Stimulated activated CD8-positive, alpha-beta memory T cell treated with anti-CD3 and anti-CD28 coated beads, Interleukin-4, amount 100 ng/mL, for 48 hours (primary cell): Measurements from ENCODE around the gene ARVCF.

Source experiments
- DNase-seq: peaks from one replicate; pipeline ENCODE4 v3.0.0-alpha.2; 2020

ARVCF gene

DNA sequence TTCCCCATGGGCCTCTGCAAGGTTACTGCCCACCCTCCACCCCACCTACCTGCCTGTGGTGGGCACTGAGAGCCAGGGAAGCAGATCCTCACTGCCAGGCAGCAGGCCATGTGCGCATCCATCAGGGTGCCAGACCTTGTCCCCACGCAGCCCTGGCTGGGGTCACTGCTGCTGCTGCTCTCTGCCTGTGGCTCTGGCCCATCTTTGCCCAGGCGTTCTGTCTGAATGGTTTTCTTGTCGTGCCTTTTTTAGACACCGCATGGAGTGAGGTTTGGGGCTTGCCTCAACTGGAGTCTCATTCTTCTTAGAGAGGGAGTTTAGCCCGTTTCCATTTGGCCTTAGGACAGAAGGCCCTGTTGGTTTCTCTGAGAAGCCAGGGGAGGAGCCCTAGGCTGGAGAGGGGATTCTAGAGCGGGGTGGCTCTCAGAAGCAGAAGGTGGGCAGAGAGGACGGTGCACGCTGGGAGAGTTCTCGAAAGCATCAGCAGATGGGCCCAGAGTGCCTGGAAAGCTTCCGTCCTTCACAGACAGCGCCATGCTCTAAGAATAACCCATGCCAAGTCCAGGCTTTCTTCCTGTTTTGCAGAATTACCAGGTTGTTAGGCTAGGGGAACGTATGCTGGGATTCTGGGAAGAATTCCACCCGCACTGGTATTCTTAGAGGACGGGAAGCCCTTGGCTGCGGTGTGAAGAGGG lies 12.4 kb upstream of the ARVCF start:
- DNase-seq = no peak

DNA sequence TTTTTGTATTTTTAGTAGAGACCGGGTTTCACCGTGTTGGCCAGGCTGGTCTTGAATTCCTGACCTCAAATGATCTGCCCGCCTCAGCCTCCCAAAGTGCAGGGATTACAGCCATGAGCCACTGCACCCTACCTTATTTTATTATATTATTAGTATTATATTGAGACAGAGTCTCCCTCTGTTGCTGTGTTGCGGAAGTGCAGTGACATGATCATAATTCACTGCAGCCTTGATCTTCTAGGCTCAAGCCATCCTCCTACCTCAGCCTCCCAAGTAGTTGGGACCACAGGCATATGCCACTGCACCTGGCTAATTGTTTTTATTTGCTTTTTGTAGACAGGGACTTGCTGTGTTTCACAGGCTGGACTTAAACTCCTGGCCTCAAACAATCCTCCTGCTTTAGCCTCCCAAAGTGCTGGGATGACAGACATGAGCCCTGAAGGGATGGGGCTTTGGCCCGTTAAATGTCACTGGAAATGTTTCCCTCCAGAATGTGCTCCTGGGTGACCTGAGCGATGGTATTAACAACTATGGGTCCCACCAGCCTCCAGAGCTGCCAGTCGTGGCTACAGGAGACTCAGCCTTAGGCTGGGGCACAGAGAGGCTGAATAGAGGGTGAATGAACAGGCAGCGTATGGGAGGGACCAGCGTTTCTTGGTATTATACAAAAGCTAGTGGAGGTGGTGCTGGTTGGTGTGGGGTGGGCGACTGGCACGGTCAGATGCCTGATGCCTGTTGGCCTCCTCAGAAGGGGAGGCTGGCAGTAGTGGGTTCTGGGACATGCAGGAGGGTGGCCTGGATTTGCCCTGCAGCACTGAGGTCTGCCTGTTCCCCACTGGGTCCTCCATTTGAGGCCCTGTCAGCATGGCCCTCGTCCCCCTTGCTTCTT lies 11.6 kb upstream of the ARVCF start:
- DNase-seq = no peak

DNA sequence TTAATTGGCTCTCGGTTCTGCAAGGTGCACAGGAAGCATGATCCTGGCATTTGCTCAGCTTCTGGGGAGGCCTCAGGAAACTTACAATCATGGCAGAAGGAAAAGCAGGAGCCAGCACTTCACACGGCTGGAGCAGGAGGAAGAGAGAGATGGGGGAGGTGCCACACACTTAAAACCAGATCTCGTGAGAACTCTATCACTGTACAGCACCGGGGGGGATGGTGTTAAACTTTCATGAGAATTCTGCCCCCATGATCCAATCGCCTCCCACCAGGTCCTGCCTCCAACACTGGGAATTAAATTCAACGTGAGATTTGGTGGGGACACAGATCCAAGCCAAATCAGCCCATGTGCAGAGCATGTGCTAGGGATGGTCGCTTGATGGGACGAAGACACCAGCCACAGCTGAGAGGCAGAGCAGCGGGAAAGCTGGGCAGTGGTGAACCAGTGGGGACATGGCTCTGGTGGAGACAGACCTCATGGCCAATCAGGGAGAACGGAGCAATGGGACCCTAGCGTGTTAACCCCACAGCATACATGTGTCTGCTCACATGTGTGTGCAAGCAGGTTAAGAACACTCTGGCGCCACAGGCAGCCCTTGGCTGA lies 10.5 kb upstream of the ARVCF start:
- DNase-seq = no peak

DNA sequence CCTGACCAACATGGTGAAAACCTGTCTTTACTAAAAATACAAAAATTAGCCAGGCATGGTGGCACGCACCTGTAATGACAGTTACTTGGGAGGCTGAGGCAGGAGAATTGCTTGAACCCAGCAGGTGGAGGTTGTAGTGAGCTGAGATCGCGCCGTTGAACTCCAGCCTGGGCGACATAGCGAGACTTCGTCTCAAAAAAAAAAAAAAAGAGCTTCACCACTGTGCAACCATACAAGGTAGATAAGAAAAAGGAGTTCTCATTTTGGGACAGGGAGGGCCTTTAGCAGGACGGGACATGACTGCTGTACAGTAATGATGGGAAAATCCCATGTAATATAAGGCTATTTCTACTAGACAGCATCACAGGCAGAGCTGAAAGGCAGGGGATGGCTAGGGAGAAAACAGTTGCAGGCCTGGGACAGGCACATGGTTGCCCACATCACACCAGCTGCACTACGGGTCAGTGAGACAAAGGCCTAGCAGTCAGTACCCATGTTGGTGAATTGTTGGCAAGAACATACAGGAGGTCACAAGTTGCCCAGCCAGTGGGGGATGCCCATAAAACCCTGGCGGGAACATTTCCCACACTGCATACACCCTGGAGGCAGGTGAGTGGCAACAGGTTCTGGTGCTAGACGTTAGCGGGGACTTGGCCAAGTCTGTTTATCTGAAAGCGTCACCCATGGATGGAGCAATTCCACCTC lies 9.7 kb upstream of the ARVCF start:
- no peak for DNase-seq

DNA sequence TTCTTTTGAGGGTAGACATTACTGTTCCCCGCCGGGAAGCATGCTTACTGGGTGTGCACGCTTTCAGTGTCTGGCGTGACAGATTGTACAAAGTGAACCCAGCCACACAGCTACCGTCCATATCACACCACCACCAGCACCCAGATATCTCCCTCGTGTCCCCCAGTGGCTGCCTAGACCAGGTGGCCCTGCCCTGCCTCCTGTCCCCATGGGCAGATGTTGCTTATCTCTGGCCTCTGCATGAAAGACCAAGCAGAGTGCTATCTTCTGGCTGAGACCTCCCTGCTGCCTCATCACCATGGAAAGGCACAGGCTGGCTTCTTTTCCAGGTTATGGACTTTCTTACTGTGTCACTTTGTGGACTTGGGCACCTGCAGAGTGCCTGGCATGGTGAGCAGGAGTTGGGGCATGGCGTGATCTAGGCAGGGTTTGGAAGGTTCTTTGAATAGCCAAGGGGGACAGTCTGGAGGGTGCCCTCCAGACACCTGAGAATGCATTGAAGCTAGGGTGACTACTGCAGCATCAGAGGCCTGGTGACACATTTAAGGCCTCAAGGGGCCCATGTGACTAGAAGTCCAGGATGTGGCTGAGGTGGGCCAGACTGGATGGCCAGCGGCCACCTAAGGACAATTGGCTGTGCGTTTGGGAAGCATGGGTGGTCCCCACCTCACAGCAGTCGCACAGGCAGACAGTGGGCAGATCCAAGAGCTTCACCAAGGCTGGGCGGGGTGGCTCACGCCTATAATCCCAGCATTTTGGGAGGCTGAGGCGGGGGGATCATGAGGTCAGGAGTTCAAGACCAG lies 9.0 kb upstream of the ARVCF start:
- DNase-seq = no peak

DNA sequence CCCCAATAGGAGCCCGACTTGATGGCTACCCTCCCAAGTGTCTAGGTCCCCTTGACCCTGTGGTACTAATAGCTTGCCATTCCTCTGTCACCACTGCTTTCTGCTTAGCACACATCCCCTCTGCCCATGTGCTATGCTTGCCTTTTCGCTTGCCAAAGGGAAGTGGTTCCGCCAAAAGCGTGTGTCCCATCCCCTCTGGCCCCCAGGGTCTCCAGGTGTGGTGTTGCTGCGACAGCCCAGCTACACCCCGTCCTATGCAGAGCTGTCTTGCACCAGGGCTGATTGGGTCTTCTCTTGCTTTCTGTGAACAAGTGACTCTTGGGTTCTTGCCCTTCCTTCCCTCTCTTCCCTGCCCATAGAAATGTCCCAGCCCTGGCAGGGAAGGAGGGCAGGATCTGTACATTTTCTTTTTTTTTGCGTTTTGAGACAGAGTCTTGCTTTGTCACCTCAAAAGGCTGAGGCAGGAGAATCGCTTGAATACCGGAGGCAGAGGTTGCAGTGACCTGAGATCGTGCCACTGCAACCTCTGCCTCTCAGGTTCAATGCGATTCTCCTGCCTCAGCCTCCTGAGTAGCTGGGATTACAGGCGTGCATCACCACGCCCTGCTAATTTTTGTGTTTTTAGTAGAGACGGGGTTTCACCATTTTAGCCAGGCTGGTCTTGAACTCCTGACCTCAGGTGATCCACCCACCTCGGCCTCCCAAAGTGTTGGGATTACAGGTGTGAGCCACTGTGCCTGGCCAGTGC lies 8.2 kb upstream of the ARVCF start:
- no peak for DNase-seq

DNA sequence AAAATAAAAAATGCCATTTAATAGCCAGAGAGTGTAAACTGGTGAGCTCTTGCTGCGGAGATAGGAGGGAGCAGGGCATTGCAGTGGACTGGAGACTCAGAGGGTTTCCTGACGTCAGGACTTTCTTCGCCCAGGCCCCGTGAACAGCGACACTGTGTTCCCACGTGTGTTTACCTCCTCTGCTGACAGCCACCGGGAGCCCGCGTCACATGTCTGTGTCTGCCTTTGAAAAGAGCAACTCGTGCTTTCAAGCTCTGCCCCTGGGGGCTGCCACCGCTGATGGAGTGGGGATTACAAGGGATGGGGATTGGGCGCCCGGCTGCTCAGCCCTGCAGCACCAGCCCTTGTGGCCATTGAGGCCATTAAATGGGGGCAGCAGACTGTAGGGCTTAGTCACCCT lies 7.6 kb upstream of the ARVCF start:
- DNase-seq = no peak

DNA sequence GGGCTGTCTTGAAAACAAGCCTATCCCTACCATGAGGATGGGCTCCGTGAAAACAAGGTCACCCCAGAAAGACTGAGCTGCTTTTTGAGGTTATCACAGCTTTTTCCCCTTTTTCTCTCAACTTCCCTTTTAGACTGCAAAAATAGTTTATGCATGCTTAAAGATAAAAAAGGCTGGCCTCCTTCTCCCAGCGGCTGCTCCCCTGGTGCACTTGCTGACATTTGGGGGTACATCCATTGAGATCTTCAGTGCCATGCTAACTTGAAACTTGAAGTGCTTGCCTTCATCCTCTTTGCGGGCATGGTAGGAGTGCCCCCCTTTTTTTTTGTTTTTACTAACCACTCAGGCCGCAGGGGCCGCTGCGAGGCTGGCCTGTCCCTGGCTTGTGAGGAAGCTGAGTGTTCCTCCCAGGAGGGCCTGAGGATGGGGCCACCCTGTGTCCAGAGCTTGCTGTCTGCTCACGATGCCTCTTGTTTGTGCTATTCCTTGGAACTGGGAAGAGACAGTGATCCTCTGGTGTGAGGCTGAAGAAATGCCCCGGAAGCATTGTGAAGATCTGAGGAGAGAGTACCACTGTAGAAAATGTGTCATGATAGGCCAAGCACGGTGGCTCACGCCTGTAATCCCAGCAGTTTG lies 6.5 kb upstream of the ARVCF start:
- DNase-seq = no peak

DNA sequence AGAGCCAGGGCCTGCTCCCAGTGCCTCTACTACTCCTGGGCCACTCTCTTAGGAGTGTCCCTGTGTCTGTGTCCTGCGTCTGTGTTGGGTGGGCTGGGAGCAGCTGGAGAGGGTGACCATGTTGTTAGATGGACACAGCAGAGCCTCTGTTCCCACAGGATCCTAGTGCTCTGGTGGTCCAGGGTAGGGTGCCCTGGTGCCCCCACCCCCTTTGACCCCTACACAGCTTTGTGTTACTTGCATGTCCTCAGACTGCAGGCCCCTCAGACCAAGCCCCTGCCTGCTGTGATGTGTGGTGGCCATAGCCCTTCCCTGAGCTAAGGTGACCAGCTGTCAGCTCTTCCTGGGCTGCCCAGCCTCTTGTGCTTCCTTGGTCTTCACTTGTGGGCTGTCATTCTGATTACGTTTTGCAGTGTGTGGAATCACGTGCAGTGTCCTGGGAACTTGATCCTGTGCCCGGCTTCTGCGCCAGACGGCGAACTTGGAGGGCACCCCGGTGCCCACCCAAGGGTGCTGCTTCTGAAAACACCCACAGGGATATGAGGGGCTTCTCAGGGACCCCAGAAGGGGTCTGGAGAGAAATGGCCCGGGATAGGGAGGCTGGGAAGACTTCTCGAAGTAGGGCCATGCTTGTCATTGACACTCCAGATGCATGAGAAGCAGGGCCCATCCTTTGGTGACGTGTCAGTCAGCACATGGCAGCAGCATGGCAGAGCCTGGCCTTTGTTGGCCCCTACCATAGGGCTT lies 5.8 kb upstream of the ARVCF start:
- no peak for DNase-seq

DNA sequence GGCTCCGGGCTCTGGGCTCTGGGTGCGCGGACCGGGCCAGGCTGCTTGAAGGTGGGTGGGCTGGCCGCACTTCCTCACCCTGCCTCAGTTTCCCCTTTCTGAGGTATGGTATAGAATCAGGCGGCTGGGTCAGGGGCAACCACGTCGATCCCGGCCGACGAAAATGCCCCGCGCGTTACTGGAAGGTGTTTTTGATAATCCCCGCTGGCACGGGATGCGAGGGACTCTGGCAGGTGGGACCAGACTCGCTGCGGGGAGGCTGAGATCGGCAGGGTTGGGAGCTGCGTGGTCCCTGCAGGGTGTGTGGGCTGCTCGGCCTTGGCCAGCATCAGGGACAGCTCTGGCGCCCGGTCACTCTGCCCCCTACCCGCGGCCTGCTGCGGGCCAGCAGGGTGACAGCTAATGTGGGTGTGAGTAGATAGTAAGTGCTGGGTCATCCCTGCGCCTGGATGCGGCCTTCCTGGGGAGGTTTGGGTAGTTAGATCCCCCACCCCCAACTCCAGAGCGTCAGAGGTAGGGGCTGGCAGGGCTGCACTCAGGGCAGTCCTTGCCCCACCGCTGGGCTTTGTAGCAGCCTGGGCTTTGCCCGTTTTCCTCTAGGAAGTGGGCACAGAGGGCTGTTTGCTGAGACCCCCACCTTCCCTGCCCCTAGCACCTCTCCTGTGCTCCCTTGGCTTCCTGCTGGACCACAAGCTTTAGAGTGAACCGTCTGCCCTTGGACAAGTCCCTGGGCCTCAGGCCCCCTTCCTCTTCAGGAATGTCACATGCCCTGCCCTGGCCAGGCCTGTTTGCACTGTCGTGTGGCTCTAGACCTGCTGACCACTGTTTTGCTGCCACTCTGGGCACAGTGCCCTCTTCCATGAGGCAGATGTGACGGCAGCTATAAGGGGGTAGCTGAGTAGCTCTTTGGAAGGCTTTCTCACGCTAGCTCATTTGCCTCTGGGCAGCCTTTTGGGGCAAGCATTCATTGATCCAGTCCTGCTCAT lies 4.9 kb upstream of the ARVCF start:
- peak; percentile 41 for DNase-seq

DNA sequence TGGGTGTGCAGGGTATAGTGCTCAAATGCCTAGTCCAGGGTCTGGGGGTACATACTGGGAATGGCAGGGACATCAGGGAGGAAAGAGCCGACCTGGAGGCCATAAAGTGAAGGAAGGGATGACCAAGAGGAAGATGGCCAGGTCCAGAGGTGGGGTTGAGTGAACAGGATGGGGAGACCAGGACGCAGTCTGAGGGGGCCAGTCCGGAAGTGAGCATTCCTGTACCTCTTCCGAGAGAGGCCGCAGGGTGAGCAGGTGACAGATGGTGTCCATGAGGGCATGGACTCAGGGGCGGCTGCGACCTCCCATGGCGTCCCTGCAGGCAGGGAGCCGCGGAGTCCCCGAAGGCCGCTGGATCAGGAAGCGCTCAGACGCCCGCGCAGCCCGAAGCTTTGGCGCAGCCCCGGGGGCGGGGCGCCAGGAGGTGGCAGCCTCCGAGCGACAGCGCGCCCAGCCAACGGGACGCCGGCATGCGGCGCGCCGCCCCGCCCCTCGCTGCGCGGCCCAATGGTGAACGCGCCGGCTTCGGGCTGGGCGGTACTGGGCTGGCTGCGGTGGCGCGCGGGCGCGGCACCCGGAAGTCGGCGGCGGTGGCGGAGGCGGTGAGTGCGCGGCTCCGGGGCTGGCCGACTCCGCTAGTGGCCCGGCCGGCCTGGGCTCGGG lies 4.0 kb upstream of the ARVCF start, which contains the start of gene TANGO2:
TSS of gene TANGO2 (plus strand) at position 578 of the 663 bp plus-strand sequence. CDS start 15,689 bp downstream, outside the sequence.
- peak; percentile 93 for DNase-seq

DNA sequence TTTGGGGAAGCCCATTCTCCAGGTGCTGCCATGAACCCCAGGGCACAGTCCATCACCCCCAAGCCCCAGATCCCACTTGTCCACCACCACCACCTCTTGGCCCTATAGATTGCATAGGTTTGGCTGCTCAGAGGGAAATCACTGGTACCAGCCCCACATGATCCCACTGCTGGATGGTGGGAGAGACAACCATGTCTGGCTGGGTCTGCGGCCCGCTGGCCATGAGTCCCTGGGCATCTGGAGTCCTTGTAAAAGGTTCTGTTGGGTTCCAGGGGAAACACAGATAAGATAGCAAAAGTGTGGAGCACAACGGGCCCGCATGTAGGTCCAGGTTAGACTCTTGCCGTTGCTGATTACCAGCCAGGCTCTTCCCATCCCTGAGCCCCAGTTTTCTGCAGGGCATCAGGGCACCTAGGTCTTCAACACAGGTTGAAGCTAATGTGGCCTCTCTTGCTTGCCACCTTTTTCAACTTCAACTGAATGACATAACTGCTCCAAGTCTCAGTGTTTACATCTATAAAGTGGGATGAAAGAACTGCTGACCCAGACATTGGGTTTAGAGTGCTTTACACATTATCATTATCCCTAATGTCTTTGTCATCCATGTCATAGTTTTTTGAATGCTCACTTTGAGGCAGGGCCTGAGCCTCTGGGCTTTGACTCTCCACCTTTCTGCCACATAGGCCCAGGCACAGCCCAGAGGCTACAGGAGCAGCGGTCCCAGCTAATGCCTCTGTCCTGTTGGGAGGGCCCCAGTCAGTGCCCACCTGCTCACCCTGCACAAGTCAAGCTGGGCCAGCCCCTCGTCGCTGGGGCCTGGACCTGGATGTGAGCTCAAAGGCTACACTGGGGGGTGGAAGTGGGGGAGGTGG lies 3.3 kb upstream of the ARVCF start:
- no peak for DNase-seq

DNA sequence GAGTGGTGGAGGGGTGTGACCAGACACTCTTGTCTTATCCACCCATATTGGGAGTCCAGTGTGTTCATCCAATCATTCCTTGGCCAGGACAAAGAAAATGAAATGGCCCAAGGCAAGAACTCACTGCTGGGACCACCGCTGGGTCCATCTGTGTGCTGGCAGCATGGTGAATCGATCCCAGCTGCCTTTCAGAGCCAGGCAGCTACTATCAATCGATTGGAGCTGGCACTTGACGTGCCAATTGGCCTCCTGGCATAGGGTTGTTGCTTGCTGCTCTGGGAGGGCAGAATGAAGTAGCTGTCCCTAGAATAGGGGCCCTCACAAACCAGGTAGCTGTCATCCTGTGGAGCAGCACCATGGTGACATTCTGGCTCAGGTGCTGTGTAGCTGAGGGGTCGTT lies 1.4 kb upstream of the ARVCF start:
- DNase-seq = no peak

DNA sequence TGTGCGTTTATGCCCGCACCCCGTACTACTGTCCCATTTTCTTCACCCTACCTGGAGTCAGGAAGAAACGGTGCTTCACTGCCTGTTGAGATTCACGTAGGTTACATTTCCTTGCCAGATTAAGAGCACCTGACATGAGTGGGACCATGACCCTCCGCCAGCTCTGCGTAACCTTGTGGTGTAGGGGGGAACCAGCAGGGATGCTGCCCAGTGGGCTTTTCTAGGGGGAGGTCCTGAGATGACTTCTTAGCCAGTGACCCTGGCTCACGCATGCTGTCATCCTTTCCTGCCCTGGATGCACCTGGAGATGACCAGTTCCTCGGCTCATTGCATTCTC lies 967 bp upstream of the ARVCF start:
- DNase-seq = no peak

DNA sequence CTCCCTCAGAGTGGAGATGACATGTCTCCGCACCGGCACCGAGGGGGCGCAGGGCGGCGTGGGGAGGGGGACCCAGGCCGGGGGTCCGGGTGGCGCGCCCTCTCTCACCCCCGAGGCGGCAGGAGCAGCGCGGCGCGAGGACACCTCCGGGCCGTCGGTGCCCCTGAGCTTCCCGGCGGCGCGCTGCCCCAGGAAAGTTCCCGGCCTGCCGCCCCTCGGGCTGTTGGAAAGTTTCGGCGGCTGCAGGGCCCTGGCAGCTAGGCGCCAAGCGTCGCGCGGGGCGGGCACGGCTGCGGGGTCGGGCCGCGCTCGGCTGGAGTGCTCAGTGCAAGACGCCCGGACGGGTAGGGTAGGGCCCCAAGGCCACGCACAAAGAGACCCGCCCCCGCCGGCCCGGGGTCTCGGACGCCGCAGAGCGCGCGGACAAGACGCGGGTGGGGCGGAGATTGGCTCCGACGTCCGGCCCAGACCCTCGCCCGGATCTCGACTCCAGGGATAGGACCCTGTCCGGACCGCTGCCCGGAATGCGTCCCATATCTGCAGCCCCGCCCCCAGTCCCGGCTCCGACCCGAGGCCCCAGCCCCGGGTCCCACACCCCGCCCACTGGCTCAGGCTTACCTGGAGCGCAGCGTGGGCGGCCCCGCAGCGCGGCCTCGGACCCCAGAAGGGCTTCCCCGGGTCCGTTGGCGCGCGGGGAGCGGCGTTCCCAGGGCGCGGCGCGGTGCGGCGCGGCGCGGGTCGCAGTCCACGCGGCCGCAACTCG lies 471 bp downstream of the ARVCF start:
- peak; percentile 41 for DNase-seq

DNA sequence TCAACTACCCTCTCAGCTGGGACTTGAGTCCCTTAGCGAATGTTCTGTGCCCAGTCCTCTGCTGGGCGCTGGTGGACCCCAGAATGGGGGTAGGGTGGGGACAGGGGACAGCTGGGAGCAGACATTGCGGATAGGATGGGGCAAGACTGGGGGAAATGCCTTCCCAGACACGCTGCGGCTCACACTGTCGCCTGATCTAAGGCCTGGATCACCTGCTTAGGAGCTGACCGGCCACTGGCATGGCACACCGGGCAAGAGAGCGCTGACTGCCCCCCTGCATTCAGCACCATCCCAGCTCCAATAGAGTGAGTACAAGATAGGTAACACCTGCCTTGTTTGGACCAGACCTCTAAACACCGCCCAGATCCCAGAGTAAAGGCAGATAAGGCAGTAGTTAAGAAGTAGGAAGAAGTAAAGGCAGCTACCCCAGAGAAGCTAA lies 1.4 kb downstream of the ARVCF start:
- no peak for DNase-seq
